Smooth muscle cell (in vitro differentiated cells): ENCODE measurements around the gene DOCK9. TPM values are rescaled to one million over a fixed set of nuclear protein-coding genes. Genes with fewer than 3 reads are reported as not detected.

ENCODE experiments used
- DNase-seq: peaks from one replicate; lab custom pipeline; 2025; ENCODE audit not compliant: unreplicated experiment; lab: John Stamatoyannopoulos, UW
- H2AFZ ChIP-seq: fragments of 200-600 bp; sonication (generic); 2 replicates; pipeline ENCODE4 v1.6.0; 2016; ENCODE audit warnings: antibody characterized with exemption, low read depth, mild to moderate bottlenecking
- H3F3A ChIP-seq: fragments of 200-600 bp; sonication (generic); 2 replicates; pipeline ENCODE4 v1.6.0; 2017; ENCODE audit warnings: antibody characterized with exemption, low read depth
- H3K27ac ChIP-seq: fragments of 200-600 bp; sonication (generic); 2 replicates; pipeline ENCODE4 v1.5.1; 2016; ENCODE audit warnings: low read depth, mild to moderate bottlenecking
- H3K27me3 ChIP-seq: fragments of 200-600 bp; sonication (generic); 2 replicates; pipeline ENCODE4 v1.6.1; 2016; ENCODE audit warnings: low read depth, mild to moderate bottlenecking
- H3K36me3 ChIP-seq: fragments of 200-600 bp; sonication (generic); 2 replicates; pipeline ENCODE4 v1.5.1; 2016; ENCODE audit warnings: low read depth
- H3K4me1 ChIP-seq: fragments of 200-600 bp; sonication (generic); 2 replicates; pipeline ENCODE4 v1.5.1; 2016; ENCODE audit warnings: low read depth
- H3K4me2 ChIP-seq: fragments of 200-600 bp; sonication (generic); 2 replicates; pipeline ENCODE4 v1.6.0; 2016; ENCODE audit warnings: mild to moderate bottlenecking
- H3K4me3 ChIP-seq: fragments of 200-600 bp; sonication (generic); 2 replicates; pipeline ENCODE4 v1.5.1; 2016; ENCODE audit warnings: mild to moderate bottlenecking
- H3K79me2 ChIP-seq: fragments of 200-600 bp; sonication (generic); 2 replicates; pipeline ENCODE4 v1.6.0; 2016; ENCODE audit warnings: low read depth, mild to moderate bottlenecking
- H3K9ac ChIP-seq: fragments of 200-600 bp; sonication (generic); 2 replicates; pipeline ENCODE4 v1.6.0; 2016; ENCODE audit warnings: low read depth
- H3K9me3 ChIP-seq: fragments of 200-600 bp; sonication (generic); replicated peaks from 2 replicates; pipeline ENCODE4 v1.5.1; 2016; ENCODE audit warnings: low read depth
- H4K20me1 ChIP-seq: fragments of 200-600 bp; sonication (generic); 2 replicates; pipeline ENCODE4 v1.6.0; 2016; ENCODE audit warnings: low read depth
- CTCF ChIP-seq: fragments of 200-600 bp; sonication (generic); IDR thresholded peaks from 2 replicates; pipeline ENCODE4 v1.5.1; 2017; ENCODE audit warnings: borderline replicate concordance, mild to moderate bottlenecking, antibody characterized with exemption; ENCODE audit not compliant: insufficient read depth, poor library complexity, severe bottlenecking
- WGBS: methylation state at CpG from one replicate; pipeline ENCODE4 v1.1.7; 2016; ENCODE audit warnings: low lambda C conversion rate; 5-methylcytosine and 5-hydroxymethylcytosine counted together
- polyA plus RNA-seq: library from polyadenylated mRNA; unstranded; fragments of >200 nt; fragmentation: Nextera tagmentation; extraction: Ambion mirVana; gene quantifications from 2 replicates; pipeline ENCODE4 v1.2.1, GENCODE V29; 2016
- total RNA-seq: library from RNA; depleted of rRNA; stranded (reverse); fragments of >200 nt; gene quantifications from 2 replicates; pipeline ENCODE4 v1.2.3, GENCODE V29; 2014

The DOCK9 gene
- total and polyA plus RNA-seq, 2 experiments from 2014 or later, result 5.7 to 25.1 TPM

GRCh38 chr13:98988277-98988676 lies 10.4 kb upstream of the DOCK9 start:
- H3K9ac ChIP-seq, result no peak overlapping the region
- no peaks in the 10 kb centered on the region for H4K20me1 ChIP-seq
- H3K4me1 ChIP-seq, result no peaks in the 10 kb centered on the region
- H3K9me3 ChIP-seq, result no peaks in the 10 kb centered on the region
- H3K36me3 ChIP-seq, result no peaks in the 10 kb centered on the region
- no peaks in the 10 kb centered on the region for H3F3A ChIP-seq
- H3K79me2 ChIP-seq, result peaks cover 4% of the 10 kb centered on the region
- no peaks in the 10 kb centered on the region for H3K27me3 ChIP-seq
- H3K4me2 ChIP-seq, result no peak overlapping the region
- no peak overlapping the region for H3K27ac ChIP-seq
- TF ChIP-seq CTCF, result no peak
- WGBS, result 71% methylated on average over 5 of the region's 5 CpGs
- no peak overlapping the region for H2AFZ ChIP-seq
- DNase-seq, result no peak
- H3K4me3 ChIP-seq, result no peak overlapping the region

GRCh38 chr13:98987275-98987674 lies 9.4 kb upstream of the DOCK9 start:
- H3K27me3 ChIP-seq, result no peaks in the 10 kb centered on the region
- H3K4me1 ChIP-seq, result no peaks in the 10 kb centered on the region
- H3K79me2 ChIP-seq, result peaks cover 4% of the 10 kb centered on the region
- H3K36me3 ChIP-seq, result no peaks in the 10 kb centered on the region
- H3K9me3 ChIP-seq, result no peaks in the 10 kb centered on the region
- 78% methylated on average over 6 of the region's 6 CpGs for WGBS
- H2AFZ ChIP-seq, result no peak overlapping the region
- no peak overlapping the region for H3K4me3 ChIP-seq
- DNase-seq, result no peak
- no peak overlapping the region for H3K9ac ChIP-seq
- no peaks in the 10 kb centered on the region for H4K20me1 ChIP-seq
- no peak overlapping the region for H3K27ac ChIP-seq
- no peaks in the 10 kb centered on the region for H3F3A ChIP-seq
- TF ChIP-seq CTCF, result no peak
- H3K4me2 ChIP-seq, result no peak overlapping the region

GRCh38 chr13:98986226-98986846 lies 8.5 kb upstream of the DOCK9 start:
- Histone ChIP-seq H3K9me3 (no peaks in the 10 kb centered on the region), H3K4me2 (no peak overlapping the region), H3K27ac (no peak overlapping the region), H2AFZ (no peak overlapping the region), H3K27me3 (no peaks in the 10 kb centered on the region), H3K79me2 (peaks cover 4% of the 10 kb centered on the region), H3K36me3 (no peaks in the 10 kb centered on the region), H3K9ac (no peak overlapping the region), H3K4me3 (no peak overlapping the region), H3F3A (no peaks in the 10 kb centered on the region), H3K4me1 (no peaks in the 10 kb centered on the region), H4K20me1 (no peaks in the 10 kb centered on the region)
- no peak for DNase-seq
- WGBS, result 93% methylated on average over 8 of the region's 8 CpGs
- no peak for TF ChIP-seq CTCF

- H3K27ac ChIP-seq, result no peak overlapping the region
- WGBS, result 97% methylated on average over 6 of the region's 6 CpGs
- no peak for TF ChIP-seq CTCF
These were observed 7.7 kb upstream of the DOCK9 start for GRCh38 chr13:98985591-98985990.

More at GRCh38 chr13:98985591-98985990, 7.7 kb upstream of the DOCK9 start:
- H3K36me3 ChIP-seq, result no peaks in the 10 kb centered on the region
- H3K4me1 ChIP-seq, result no peaks in the 10 kb centered on the region
- no peaks in the 10 kb centered on the region for H3F3A ChIP-seq
- H2AFZ ChIP-seq, result no peak overlapping the region
- H3K27me3 ChIP-seq, result no peaks in the 10 kb centered on the region
- DNase-seq, result no peak
- no peaks in the 10 kb centered on the region for H4K20me1 ChIP-seq
- no peak overlapping the region for H3K4me2 ChIP-seq
- no peak overlapping the region for H3K9ac ChIP-seq
- peaks cover 4% of the 10 kb centered on the region for H3K79me2 ChIP-seq
- H3K9me3 ChIP-seq, result no peaks in the 10 kb centered on the region
- no peak overlapping the region for H3K4me3 ChIP-seq
